Right atrium auricular region (tissue), 2 donors: ENCODE measurements around the gene GOLGA6C. TPM values are rescaled to one million over a fixed set of nuclear protein-coding genes. Genes with fewer than 3 reads are reported as not detected.

Experiments
- DNase-seq: peaks from one replicate; pipeline ENCODE4 v3.0.0-alpha.2; 2019; ENCODE audit warnings: low spot score
- H3K27ac ChIP-seq, 2 donors: fragments of 200-600 bp; sonication (generic); 1 replicate in 1 of 2; 2 replicates in 1 of 2; pipeline ENCODE4 v1.5.1; 2016 to 2019
- H3K27me3 ChIP-seq, 2 donors: fragments of 200-600 bp; sonication (generic); one replicate each; pipeline versions ENCODE4 v1.5.1 to v1.6.0; 2017 to 2019
- H3K36me3 ChIP-seq: fragments of 200-600 bp; sonication (generic); one replicate; pipeline ENCODE4 v1.5.1; 2016
- H3K4me1 ChIP-seq, 2 donors: fragments of 200-600 bp; sonication (generic); one replicate each; pipeline versions ENCODE4 v1.5.1 to v1.6.0; 2017 to 2019
- H3K4me3 ChIP-seq, 2 donors: fragments of 200-600 bp; sonication (generic); 1 replicate in 1 of 2; 2 replicates in 1 of 2; pipeline ENCODE4 v1.5.1; 2017 to 2019; ENCODE audit warnings: mild to moderate bottlenecking in 1 of 2, moderate library complexity in 1 of 2
- H3K9me3 ChIP-seq, 2 donors: fragments of 200-600 bp; sonication (generic); one replicate each; pipeline ENCODE4 v1.5.1; 2019
- CTCF ChIP-seq, 2 donors: fragments of 200-600 bp; sonication (generic); IDR thresholded peaks; one replicate each; pipeline ENCODE4 v1.5.1; 2019; ENCODE audit warnings: antibody characterized with exemption in 2 of 2
- total RNA-seq, 2 donors: library from RNA; depleted of rRNA; stranded (reverse); fragments of >200 nt; gene quantifications; one replicate each; pipeline ENCODE4 v1.1.0, GENCODE V29; 2016

Gene GOLGA6C
- total RNA-seq, 2 donors from 2014 or later, result not detected

GRCh38 chr15:75227663-75228280 is 30.4 kb upstream of the GOLGA6C start:
- DNase-seq, result no peak

GRCh38 chr15:75228787-75229186 is 29.3 kb upstream of the GOLGA6C start:
- no peaks in the 10 kb centered on the region for H3K36me3 ChIP-seq
- no peaks in the 10 kb centered on the region for H3K4me1 ChIP-seq
- DNase-seq, result no peak
- TF ChIP-seq CTCF (IDR thresholded peaks at IDR 0.05), result no peak
- no peak overlapping the region for H3K4me3 ChIP-seq
- H3K9me3 ChIP-seq, result no peaks in the 10 kb centered on the region
- no peak overlapping the region for H3K27ac ChIP-seq
- H3K27me3 ChIP-seq, result no peaks in the 10 kb centered on the region

More at GRCh38 chr15:75227663-75228280, 30.4 kb upstream of the GOLGA6C start:
- no peaks in the 10 kb centered on the region for H3K36me3 ChIP-seq
- H3K4me3 ChIP-seq, result no peak overlapping the region
- H3K4me1 ChIP-seq, result no peaks in the 10 kb centered on the region
- H3K27me3 ChIP-seq, result no peaks in the 10 kb centered on the region
- no peak for TF ChIP-seq CTCF (IDR thresholded peaks at IDR 0.05)
- H3K9me3 ChIP-seq, result no peaks in the 10 kb centered on the region
- no peak overlapping the region for H3K27ac ChIP-seq

- Histone ChIP-seq H3K9me3 (no peaks in the 10 kb centered on the region), H3K27me3 (no peaks in the 10 kb centered on the region), H3K36me3 (no peaks in the 10 kb centered on the region), H3K27ac (no peak overlapping the region), H3K4me3 (no peak overlapping the region), H3K4me1 (no peaks in the 10 kb centered on the region)
- DNase-seq, result no peak
- no peak for TF ChIP-seq CTCF (IDR thresholded peaks at IDR 0.05)
These were observed 28.7 kb upstream of the GOLGA6C start for GRCh38 chr15:75229191-75230015.

GRCh38 chr15:75230016-75230343 is 28.2 kb upstream of the GOLGA6C start:
- no peaks in the 10 kb centered on the region for H3K9me3 ChIP-seq
- no peak for DNase-seq
- no peak for TF ChIP-seq CTCF (IDR thresholded peaks at IDR 0.05)
- H3K27ac ChIP-seq, result no peak overlapping the region
- no peaks in the 10 kb centered on the region for H3K36me3 ChIP-seq
- no peaks in the 10 kb centered on the region for H3K27me3 ChIP-seq
- no peak overlapping the region for H3K4me3 ChIP-seq
- H3K4me1 ChIP-seq, result no peaks in the 10 kb centered on the region

DNA sequence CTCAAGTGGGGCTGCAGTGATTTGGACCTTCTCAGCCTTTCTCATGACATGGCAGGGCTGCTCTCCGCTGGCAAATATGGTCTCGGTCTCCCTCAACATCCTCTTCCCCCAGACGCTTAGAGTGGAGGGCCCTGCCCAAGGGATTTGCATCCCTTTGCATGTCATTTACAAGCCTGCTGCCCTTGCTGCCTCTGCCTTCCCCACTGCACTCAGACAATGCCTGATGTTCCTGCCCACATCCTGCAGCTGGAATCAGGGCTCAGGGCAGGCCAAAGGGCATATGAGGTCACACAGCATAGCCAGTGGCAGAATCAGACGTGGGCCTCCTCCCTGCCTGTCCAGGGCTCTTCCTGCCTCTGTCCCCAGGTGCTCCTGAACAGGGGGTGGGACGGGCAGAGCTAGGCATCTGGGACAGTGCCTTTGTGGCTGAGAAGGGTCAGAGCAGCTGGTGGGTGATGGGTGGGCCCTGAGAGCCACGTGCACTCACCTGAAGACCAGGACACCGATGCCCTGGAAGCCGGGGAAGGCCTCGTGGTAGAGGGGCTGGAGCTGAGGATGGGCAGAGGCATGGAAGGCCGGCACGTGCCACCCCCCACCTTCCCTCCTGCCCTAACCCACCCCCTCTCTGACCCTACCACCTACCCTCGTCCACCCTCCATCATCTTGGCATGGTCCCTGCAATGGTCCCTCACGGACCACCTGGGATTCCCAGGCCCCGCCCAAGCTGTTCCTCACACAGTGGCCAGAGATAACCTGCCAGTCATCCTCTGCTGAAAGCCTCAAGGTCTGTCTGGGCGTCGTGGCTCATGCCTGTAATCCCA is 27.4 kb upstream of the GOLGA6C start:
- Histone ChIP-seq H3K4me3 (no peak overlapping the region), H3K4me1 (no peaks in the 10 kb centered on the region), H3K36me3 (no peaks in the 10 kb centered on the region), H3K9me3 (no peaks in the 10 kb centered on the region), H3K27ac (no peak overlapping the region), H3K27me3 (no peaks in the 10 kb centered on the region)
- no peak for TF ChIP-seq CTCF (IDR thresholded peaks at IDR 0.05)
- no peak for DNase-seq
